ENCODE measurements around the gene HOXA10.

The HOXA10 gene

DNA sequence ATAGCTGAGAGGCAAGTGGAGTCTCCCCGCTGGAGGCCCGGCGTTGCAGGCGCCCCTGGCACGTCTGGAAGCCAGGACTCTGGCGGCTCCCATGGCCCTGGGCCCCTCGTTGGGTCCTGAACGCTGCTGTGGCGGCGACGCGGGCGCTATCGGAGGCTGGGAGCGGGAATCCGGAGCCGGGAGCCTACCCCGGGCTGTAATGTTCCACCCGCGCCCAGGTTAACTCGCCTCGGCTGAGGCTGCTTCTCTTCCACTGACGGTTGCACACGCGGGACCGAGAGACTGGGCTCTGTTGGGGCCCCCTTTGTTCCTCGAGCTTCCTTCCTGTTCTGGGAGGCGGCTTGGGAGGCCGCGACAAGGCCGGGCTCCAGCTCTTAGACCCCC, 29.3 kb downstream of the HOXA10 start:
- Histone ChIP-seq H3K36me3 (ENCODE audit: insufficient read depth, low read length) (peaks cover 13% of the 10 kb centered on the region), H3K9ac (ENCODE audit: low read depth, low read length) (no peak overlapping the region), H3K4me2 (ENCODE audit: insufficient read depth, low read length) (no peak overlapping the region), H4K20me1 (ENCODE audit: insufficient read depth, low read length) (no peaks in the 10 kb centered on the region), H3K4me3 (ENCODE audit: low read depth in 1 of 2, low read length in 2 of 2) (no peak overlapping the region), H3K9me3 (ENCODE audit: insufficient read depth, low read length, severe bottlenecking) (no peaks in the 10 kb centered on the region), H2AFZ (ENCODE audit: low read depth, low read length) (no peak overlapping the region), H3K27ac (ENCODE audit: low read length) (no peak overlapping the region), H3K4me1 (ENCODE audit: insufficient read depth, low read length) (peaks cover 17% of the 10 kb centered on the region), H3K79me2 (ENCODE audit: insufficient read depth, low read length) (peaks cover 18% of the 10 kb centered on the region), H3K27me3 (ENCODE audit: insufficient read depth, low read length, poor library complexity) (no peaks in the 10 kb centered on the region)
- ATAC-seq (ENCODE audit: insufficient read depth, low read depth), result no peak
- no peak for DNase-seq
- TF ChIP-seq, protein P1, sequence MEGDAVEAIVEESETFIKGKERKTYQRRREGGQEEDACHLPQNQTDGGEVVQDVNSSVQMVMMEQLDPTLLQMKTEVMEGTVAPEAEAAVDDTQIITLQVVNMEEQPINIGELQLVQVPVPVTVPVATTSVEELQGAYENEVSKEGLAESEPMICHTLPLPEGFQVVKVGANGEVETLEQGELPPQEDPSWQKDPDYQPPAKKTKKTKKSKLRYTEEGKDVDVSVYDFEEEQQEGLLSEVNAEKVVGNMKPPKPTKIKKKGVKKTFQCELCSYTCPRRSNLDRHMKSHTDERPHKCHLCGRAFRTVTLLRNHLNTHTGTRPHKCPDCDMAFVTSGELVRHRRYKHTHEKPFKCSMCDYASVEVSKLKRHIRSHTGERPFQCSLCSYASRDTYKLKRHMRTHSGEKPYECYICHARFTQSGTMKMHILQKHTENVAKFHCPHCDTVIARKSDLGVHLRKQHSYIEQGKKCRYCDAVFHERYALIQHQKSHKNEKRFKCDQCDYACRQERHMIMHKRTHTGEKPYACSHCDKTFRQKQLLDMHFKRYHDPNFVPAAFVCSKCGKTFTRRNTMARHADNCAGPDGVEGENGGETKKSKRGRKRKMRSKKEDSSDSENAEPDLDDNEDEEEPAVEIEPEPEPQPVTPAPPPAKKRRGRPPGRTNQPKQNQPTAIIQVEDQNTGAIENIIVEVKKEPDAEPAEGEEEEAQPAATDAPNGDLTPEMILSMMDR (IDR thresholded peaks at IDR 0.05; ENCODE audit: borderline replicate concordance, extremely low read depth, low read length, poor library complexity, severe bottlenecking), result no peak
- no peak for TF ChIP-seq EZH2 (IDR thresholded peaks at IDR 0.05; ENCODE audit: borderline replicate concordance, low read depth, low read length, severe bottlenecking)

DNA sequence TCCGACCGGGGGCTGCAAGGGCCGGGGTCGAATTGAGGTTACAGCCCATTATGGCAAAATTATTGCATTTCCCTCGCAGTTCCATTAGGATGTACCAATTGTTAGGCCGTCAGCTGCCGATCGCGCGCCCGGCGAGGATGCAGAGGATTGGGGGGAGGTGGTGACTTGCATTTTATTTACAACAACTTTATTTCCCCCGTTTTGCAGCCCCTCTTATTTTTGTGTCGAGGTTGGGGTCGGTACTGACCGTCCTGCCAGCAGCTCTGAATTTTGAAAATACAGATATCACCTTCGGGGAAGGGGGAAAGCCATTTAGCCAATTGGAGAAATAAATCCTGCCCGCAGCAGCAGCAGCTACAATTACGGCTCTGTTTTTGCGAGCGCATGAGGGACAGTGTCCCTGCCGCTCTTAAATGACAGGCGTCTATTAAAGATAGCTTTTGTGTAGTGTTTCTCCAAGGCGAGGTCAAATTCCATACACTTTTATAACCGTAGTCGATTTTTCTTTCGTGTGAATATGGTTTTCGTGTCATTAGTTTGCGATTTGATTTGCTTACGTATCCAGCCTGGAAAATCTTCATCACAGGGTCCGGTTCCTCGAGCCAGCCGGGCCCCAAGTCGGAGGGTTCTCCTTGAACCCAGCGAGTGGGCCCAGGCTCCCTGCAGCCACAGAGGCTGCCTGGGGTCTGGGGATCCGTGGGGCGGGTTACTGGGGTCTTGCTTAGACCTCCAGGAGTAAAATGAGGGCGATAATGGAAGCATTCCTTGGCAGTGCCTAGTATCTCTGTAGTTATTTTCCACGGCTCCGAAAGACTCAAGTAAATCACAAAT, 30.0 kb downstream of the HOXA10 start:
- Histone ChIP-seq H4K20me1 (ENCODE audit: insufficient read depth, low read length) (no peaks in the 10 kb centered on the region), H3K79me2 (ENCODE audit: insufficient read depth, low read length) (peaks cover 12% of the 10 kb centered on the region), H3K9me3 (ENCODE audit: insufficient read depth, low read length, severe bottlenecking) (no peaks in the 10 kb centered on the region), H2AFZ (ENCODE audit: low read depth, low read length) (no peak overlapping the region), H3K4me3 (ENCODE audit: low read depth in 1 of 2, low read length in 2 of 2) (no peak overlapping the region), H3K27me3 (ENCODE audit: insufficient read depth, low read length, poor library complexity) (no peaks in the 10 kb centered on the region), H3K36me3 (ENCODE audit: insufficient read depth, low read length) (peaks cover 13% of the 10 kb centered on the region), H3K9ac (ENCODE audit: low read depth, low read length) (no peak overlapping the region), H3K27ac (ENCODE audit: low read length) (no peak overlapping the region), H3K4me1 (ENCODE audit: insufficient read depth, low read length) (peaks cover 11% of the 10 kb centered on the region), H3K4me2 (ENCODE audit: insufficient read depth, low read length) (no peak overlapping the region)
- TF ChIP-seq EZH2 (IDR thresholded peaks at IDR 0.05; ENCODE audit: borderline replicate concordance, low read depth, low read length, severe bottlenecking), result no peak
- TF ChIP-seq, protein P1 (IDR thresholded peaks at IDR 0.05; ENCODE audit: borderline replicate concordance, extremely low read depth, low read length, poor library complexity, severe bottlenecking), result no peak
- ATAC-seq (ENCODE audit: insufficient read depth, low read depth) (no peak), DNase-seq (no peak)

DNA sequence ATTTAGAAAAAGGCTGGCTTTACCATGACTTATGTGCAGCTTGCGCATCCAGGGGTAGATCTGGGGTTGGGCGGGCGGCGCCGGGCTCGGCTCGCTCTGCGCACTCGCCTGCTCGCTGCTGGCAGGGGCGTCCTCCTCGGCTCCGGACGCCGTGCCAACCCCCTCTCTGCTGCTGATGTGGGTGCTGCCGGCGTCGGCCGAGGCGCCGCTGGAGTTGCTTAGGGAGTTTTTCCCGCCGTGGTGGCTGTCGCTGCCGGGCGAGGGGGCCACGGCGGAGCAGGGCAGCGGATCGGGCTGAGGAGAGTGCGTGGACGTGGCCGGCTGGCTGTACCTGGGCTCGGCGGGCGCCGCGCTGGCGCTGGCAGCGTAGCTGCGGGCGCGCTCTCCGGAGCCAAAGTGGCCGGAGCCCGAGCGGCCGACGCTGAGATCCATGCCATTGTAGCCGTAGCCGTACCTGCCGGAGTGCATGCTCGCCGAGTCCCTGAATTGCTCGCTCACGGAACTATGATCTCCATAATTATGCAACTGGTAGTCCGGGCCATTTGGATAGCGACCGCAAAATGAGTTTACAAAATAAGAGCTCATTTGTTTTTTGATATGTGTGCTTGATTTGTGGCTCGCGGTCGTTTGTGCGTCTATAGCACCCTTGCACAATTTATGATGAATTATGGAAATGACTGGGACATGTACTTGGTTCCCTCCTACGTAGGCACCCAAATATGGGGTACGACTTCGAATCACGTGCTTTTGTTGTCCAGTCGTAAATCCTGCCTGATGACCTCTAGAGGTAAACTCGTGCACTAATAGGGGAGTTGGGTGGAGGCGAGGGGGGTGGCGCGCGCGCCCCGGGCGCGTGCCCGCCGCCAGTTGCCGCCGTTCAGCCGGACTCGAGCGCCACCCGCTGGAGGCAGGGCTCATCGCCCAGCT, 30.8 kb downstream of the HOXA10 start, which contains the start of gene HOXA5:
Gene HOXA5 (minus strand): TSS at position 659 of the 927 bp plus-strand sequence. CDS start 74 bp downstream, at position 585.
- Histone ChIP-seq H3K27me3 (ENCODE audit: insufficient read depth, low read length, poor library complexity) (no peaks in the 10 kb centered on the region), H3K9ac (ENCODE audit: low read depth, low read length) (no peak within 1 kb of the TSS), H3K4me1 (ENCODE audit: insufficient read depth, low read length) (peaks cover 2% of the 10 kb centered on the region), H3K27ac (ENCODE audit: low read length) (no peak within 1 kb of the TSS), H3K9me3 (ENCODE audit: insufficient read depth, low read length, severe bottlenecking) (no peaks in the 10 kb centered on the region), H3K4me2 (ENCODE audit: insufficient read depth, low read length) (no peak within 1 kb of the TSS), H4K20me1 (ENCODE audit: insufficient read depth, low read length) (no peaks in the 10 kb centered on the region), H3K79me2 (ENCODE audit: insufficient read depth, low read length) (peaks cover 3% of the 10 kb centered on the region), H3K4me3 (ENCODE audit: low read depth in 1 of 2, low read length in 2 of 2) (no peak within 1 kb of the TSS), H2AFZ (ENCODE audit: low read depth, low read length) (no peak within 1 kb of the TSS), H3K36me3 (ENCODE audit: insufficient read depth, low read length) (peaks cover 13% of the 10 kb centered on the region)
- ATAC-seq (ENCODE audit: insufficient read depth, low read depth), result no peak
- TF ChIP-seq, protein P1 (IDR thresholded peaks at IDR 0.05; ENCODE audit: borderline replicate concordance, extremely low read depth, low read length, poor library complexity, severe bottlenecking), result peak; percentile 10
- TF ChIP-seq EZH2 (IDR thresholded peaks at IDR 0.05; ENCODE audit: borderline replicate concordance, low read depth, low read length, severe bottlenecking), result no peak
- no peak for DNase-seq
